ENCODE results near the gene JMJD6. TPM values are rescaled to one million over a fixed set of nuclear protein-coding genes. Genes with fewer than 3 reads are reported as not detected.

Gene JMJD6
- total RNA-seq, 1 experiment from 2014 or later, result 16.2 TPM

- no peak overlapping the region for H3K27ac ChIP-seq (ENCODE audit: low read length)
- H2AFZ ChIP-seq (ENCODE audit: low read length), result no peak overlapping the region
- H4K20me1 ChIP-seq (ENCODE audit: insufficient read depth, low read depth, low read length), result no peaks in the 10 kb centered on the region
- H3K36me3 ChIP-seq (ENCODE audit: insufficient read depth, low read length), result no peaks in the 10 kb centered on the region
- DNase-seq, result no peak
- H3K9me2 ChIP-seq (replicated peaks; ENCODE audit: insufficient read depth, low read length), result no peaks in the 10 kb centered on the region
- no peaks in the 10 kb centered on the region for H3K4me1 ChIP-seq (ENCODE audit: low read length)
- no peak overlapping the region for H3K4me3 ChIP-seq (ENCODE audit: low read length)
- H3K9ac ChIP-seq (ENCODE audit: low read length), result no peak overlapping the region
- no peak overlapping the region for H3K4me2 ChIP-seq (ENCODE audit: low read depth, low read length, poor library complexity, severe bottlenecking)
- no peaks in the 10 kb centered on the region for H3K79me2 ChIP-seq (ENCODE audit: low read length)
- no peaks in the 10 kb centered on the region for H3K27me3 ChIP-seq (ENCODE audit: low read length)
- no peaks in the 10 kb centered on the region for H3K9me3 ChIP-seq (ENCODE audit: low read length)
Measured at GRCh38 chr17:76685366-76685765, 41.0 kb downstream of the JMJD6 start.

GRCh38 chr17:76684756-76685155 lies 41.6 kb downstream of the JMJD6 start:
- Histone ChIP-seq H3K9ac (ENCODE audit: low read length) (no peak overlapping the region), H4K20me1 (ENCODE audit: insufficient read depth, low read depth, low read length) (no peaks in the 10 kb centered on the region), H3K27ac (ENCODE audit: low read length) (no peak overlapping the region), H3K4me2 (ENCODE audit: low read depth, low read length, poor library complexity, severe bottlenecking) (no peak overlapping the region), H3K4me3 (ENCODE audit: low read length) (no peak overlapping the region), H3K27me3 (ENCODE audit: low read length) (no peaks in the 10 kb centered on the region), H3K9me3 (ENCODE audit: low read length) (no peaks in the 10 kb centered on the region), H2AFZ (ENCODE audit: low read length) (no peak overlapping the region), H3K36me3 (ENCODE audit: insufficient read depth, low read length) (no peaks in the 10 kb centered on the region), H3K79me2 (ENCODE audit: low read length) (no peaks in the 10 kb centered on the region), H3K9me2 (replicated peaks; ENCODE audit: insufficient read depth, low read length) (no peaks in the 10 kb centered on the region), H3K4me1 (ENCODE audit: low read length) (no peaks in the 10 kb centered on the region)
- DNase-seq, result no peak

GRCh38 chr17:76683921-76684745 lies 42.3 kb downstream of the JMJD6 start:
- Histone ChIP-seq H3K4me1 (ENCODE audit: low read length) (no peaks in the 10 kb centered on the region), H3K79me2 (ENCODE audit: low read length) (no peaks in the 10 kb centered on the region), H3K27me3 (ENCODE audit: low read length) (no peaks in the 10 kb centered on the region), H3K9me2 (replicated peaks; ENCODE audit: insufficient read depth, low read length) (no peaks in the 10 kb centered on the region), H3K4me2 (ENCODE audit: low read depth, low read length, poor library complexity, severe bottlenecking) (no peak overlapping the region), H2AFZ (ENCODE audit: low read length) (no peak overlapping the region), H4K20me1 (ENCODE audit: insufficient read depth, low read depth, low read length) (no peaks in the 10 kb centered on the region), H3K9me3 (ENCODE audit: low read length) (no peaks in the 10 kb centered on the region), H3K9ac (ENCODE audit: low read length) (no peak overlapping the region), H3K4me3 (ENCODE audit: low read length) (no peak overlapping the region), H3K27ac (ENCODE audit: low read length) (no peak overlapping the region), H3K36me3 (ENCODE audit: insufficient read depth, low read length) (no peaks in the 10 kb centered on the region)
- DNase-seq, result no peak

GRCh38 chr17:76683011-76683755 lies 43.2 kb downstream of the JMJD6 start:
- Histone ChIP-seq H3K36me3 (ENCODE audit: insufficient read depth, low read length) (no peaks in the 10 kb centered on the region), H2AFZ (ENCODE audit: low read length) (no peak overlapping the region), H3K27me3 (ENCODE audit: low read length) (no peaks in the 10 kb centered on the region), H3K4me2 (ENCODE audit: low read depth, low read length, poor library complexity, severe bottlenecking) (no peak overlapping the region), H3K79me2 (ENCODE audit: low read length) (no peaks in the 10 kb centered on the region), H3K4me3 (ENCODE audit: low read length) (no peak overlapping the region), H4K20me1 (ENCODE audit: insufficient read depth, low read depth, low read length) (no peaks in the 10 kb centered on the region), H3K4me1 (ENCODE audit: low read length) (no peaks in the 10 kb centered on the region), H3K9me2 (replicated peaks; ENCODE audit: insufficient read depth, low read length) (no peaks in the 10 kb centered on the region), H3K9ac (ENCODE audit: low read length) (no peak overlapping the region), H3K9me3 (ENCODE audit: low read length) (no peaks in the 10 kb centered on the region), H3K27ac (ENCODE audit: low read length) (no peak overlapping the region)
- peak; percentile 66 for DNase-seq

- no peaks in the 10 kb centered on the region for H3K4me1 ChIP-seq (ENCODE audit: low read length)
- H3K27me3 ChIP-seq (ENCODE audit: low read length), result no peaks in the 10 kb centered on the region
- no peaks in the 10 kb centered on the region for H3K79me2 ChIP-seq (ENCODE audit: low read length)
- H3K9me2 ChIP-seq (replicated peaks; ENCODE audit: insufficient read depth, low read length), result no peaks in the 10 kb centered on the region
- no peaks in the 10 kb centered on the region for H4K20me1 ChIP-seq (ENCODE audit: insufficient read depth, low read depth, low read length)
- H3K4me3 ChIP-seq (ENCODE audit: low read length), result no peak overlapping the region
- DNase-seq, result no peak
- no peak overlapping the region for H3K4me2 ChIP-seq (ENCODE audit: low read depth, low read length, poor library complexity, severe bottlenecking)
- H3K9me3 ChIP-seq (ENCODE audit: low read length), result no peaks in the 10 kb centered on the region
- H3K27ac ChIP-seq (ENCODE audit: low read length), result no peak overlapping the region
- no peak overlapping the region for H3K9ac ChIP-seq (ENCODE audit: low read length)
- H2AFZ ChIP-seq (ENCODE audit: low read length), result no peak overlapping the region
- no peaks in the 10 kb centered on the region for H3K36me3 ChIP-seq (ENCODE audit: insufficient read depth, low read length)
Measured at GRCh38 chr17:76682296-76682695, 44.1 kb downstream of the JMJD6 start.

GRCh38 chr17:76681222-76682137 lies 44.9 kb downstream of the JMJD6 start:
- Histone ChIP-seq H3K9me3 (ENCODE audit: low read length) (no peaks in the 10 kb centered on the region), H3K4me1 (ENCODE audit: low read length) (no peaks in the 10 kb centered on the region), H3K4me2 (ENCODE audit: low read depth, low read length, poor library complexity, severe bottlenecking) (no peak overlapping the region), H3K79me2 (ENCODE audit: low read length) (no peaks in the 10 kb centered on the region), H3K36me3 (ENCODE audit: insufficient read depth, low read length) (no peaks in the 10 kb centered on the region), H3K4me3 (ENCODE audit: low read length) (no peak overlapping the region), H3K27ac (ENCODE audit: low read length) (no peak overlapping the region), H4K20me1 (ENCODE audit: insufficient read depth, low read depth, low read length) (no peaks in the 10 kb centered on the region), H3K9me2 (replicated peaks; ENCODE audit: insufficient read depth, low read length) (no peaks in the 10 kb centered on the region), H3K27me3 (ENCODE audit: low read length) (no peaks in the 10 kb centered on the region), H3K9ac (ENCODE audit: low read length) (no peak overlapping the region), H2AFZ (ENCODE audit: low read length) (no peak overlapping the region)
- DNase-seq, result peak; percentile 85

- Histone ChIP-seq H3K4me2 (ENCODE audit: low read depth, low read length, poor library complexity, severe bottlenecking) (no peak overlapping the region), H3K9me3 (ENCODE audit: low read length) (no peaks in the 10 kb centered on the region), H3K9me2 (replicated peaks; ENCODE audit: insufficient read depth, low read length) (no peaks in the 10 kb centered on the region), H3K79me2 (ENCODE audit: low read length) (no peaks in the 10 kb centered on the region), H2AFZ (ENCODE audit: low read length) (no peak overlapping the region), H3K4me1 (ENCODE audit: low read length) (no peaks in the 10 kb centered on the region), H3K9ac (ENCODE audit: low read length) (no peak overlapping the region), H3K36me3 (ENCODE audit: insufficient read depth, low read length) (no peaks in the 10 kb centered on the region), H4K20me1 (ENCODE audit: insufficient read depth, low read depth, low read length) (no peaks in the 10 kb centered on the region), H3K27me3 (ENCODE audit: low read length) (no peaks in the 10 kb centered on the region), H3K4me3 (ENCODE audit: low read length) (no peak overlapping the region), H3K27ac (ENCODE audit: low read length) (no peak overlapping the region)
- DNase-seq, result no peak
Measured at GRCh38 chr17:76679239-76679638, 47.2 kb downstream of the JMJD6 start.

- no peaks in the 10 kb centered on the region for H3K79me2 ChIP-seq (ENCODE audit: low read length)
- no peaks in the 10 kb centered on the region for H3K9me2 ChIP-seq (replicated peaks; ENCODE audit: insufficient read depth, low read length)
- no peak overlapping the region for H3K9ac ChIP-seq (ENCODE audit: low read length)
- H3K36me3 ChIP-seq (ENCODE audit: insufficient read depth, low read length), result no peaks in the 10 kb centered on the region
- no peak overlapping the region for H2AFZ ChIP-seq (ENCODE audit: low read length)
- H3K9me3 ChIP-seq (ENCODE audit: low read length), result no peaks in the 10 kb centered on the region
- no peak overlapping the region for H3K4me2 ChIP-seq (ENCODE audit: low read depth, low read length, poor library complexity, severe bottlenecking)
- H4K20me1 ChIP-seq (ENCODE audit: insufficient read depth, low read depth, low read length), result no peaks in the 10 kb centered on the region
- DNase-seq, result no peak
- no peaks in the 10 kb centered on the region for H3K27me3 ChIP-seq (ENCODE audit: low read length)
- no peaks in the 10 kb centered on the region for H3K4me1 ChIP-seq (ENCODE audit: low read length)
- no peak overlapping the region for H3K4me3 ChIP-seq (ENCODE audit: low read length)
- H3K27ac ChIP-seq (ENCODE audit: low read length), result no peak overlapping the region
Measured at GRCh38 chr17:76678330-76678729, 48.1 kb downstream of the JMJD6 start.

All from Karpas-422 (cell line).